GM19193 (cell line): ENCODE measurements around the gene WDFY4.

Experiments
- POLR2A ChIP-seq: IDR thresholded peaks from 4 replicates; pipeline ENCODE4 v1.6.1; 2011; ENCODE audit not compliant: insufficient read depth, insufficient read length; ENCODE audit errors: extremely low read depth

WDFY4 gene

GRCh38 chr10:48789486-48790456, 105.1 kb downstream of the WDFY4 start:
- no peak for TF ChIP-seq POLR2A

DNA sequence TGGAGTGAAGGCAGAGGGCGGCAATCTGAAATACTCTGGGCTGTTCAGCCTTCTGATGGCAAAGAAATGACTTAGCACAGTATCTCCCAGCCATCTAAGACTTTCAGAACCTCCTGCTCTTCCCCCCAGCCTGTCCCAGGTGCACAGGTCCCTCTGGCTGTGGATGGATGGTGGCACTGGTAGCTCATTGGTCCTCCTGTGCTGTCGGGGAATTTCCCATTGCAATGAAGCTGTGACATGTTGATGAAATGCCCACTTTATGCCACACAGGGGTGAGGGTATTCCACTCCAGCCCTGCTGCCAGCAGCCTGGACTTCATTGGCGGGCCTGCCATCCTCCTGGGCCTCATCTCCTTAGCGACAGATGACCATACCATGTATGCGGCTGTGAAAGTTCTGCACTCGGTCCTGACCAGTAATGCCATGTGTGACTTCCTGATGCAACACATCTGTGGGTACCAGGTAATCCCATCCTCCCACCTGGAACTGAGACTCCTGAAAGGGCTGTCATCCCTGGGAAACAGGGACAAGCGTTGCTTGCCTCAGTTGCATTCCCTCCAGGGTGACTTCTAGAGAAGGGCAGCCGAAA, 105.9 kb downstream of the WDFY4 start:
- TF ChIP-seq POLR2A = no peak

DNA sequence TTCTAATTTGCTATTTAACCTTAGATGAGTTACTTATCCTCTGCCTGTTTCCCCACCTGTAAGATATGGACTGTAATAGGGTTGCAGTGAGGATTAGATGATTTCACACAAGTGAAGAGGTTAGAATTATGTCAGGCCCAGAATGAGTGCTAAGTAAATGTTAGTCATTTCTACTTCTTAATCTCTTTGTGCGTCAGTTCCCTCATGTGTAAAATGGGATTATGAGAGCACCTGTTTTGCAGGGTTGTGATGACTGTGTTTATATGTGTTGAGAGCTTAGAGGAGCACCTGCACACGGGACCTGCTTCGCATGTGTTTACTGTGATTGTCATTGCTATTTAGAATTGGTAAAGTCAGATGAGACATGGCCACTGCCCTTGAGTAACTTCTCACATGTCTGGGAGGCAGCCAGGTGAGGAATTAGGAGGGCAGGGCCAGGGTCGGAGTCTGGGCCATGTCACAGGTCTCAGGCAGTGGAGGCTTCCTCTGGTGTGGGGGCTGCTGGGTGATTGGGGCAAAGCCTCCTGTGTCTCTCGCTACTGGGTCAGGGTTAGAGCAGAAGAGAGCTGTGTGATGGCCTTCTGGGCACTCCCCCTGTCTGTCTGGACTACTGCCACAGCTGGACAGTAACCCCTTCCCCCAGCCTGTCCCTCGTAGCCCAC, 106.7 kb downstream of the WDFY4 start:
- TF ChIP-seq POLR2A = no peak

GRCh38 chr10:48792121-48792520, 107.4 kb downstream of the WDFY4 start:
- TF ChIP-seq POLR2A = no peak

GRCh38 chr10:48792687-48793096, 108.0 kb downstream of the WDFY4 start:
- no peak for TF ChIP-seq POLR2A

DNA sequence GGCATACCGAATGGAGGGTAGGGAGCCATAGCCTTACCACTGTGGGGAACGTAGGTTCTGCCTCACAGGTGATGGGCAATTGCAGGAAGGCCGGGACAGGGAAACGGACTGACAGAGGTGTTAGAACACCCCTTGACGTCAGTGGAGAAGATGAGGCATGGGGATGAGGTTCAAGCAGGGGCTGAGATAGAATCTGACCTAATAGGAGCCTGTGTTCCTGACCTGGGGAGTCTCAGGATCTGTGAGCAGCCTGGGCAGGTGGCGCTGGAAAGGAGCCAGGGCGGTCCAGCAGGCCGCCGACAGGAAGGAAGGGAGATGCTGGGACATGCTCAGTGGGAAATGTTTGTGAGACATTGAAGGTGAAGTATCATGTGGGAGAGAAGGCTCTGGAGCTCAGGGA, 109.4 kb downstream of the WDFY4 start:
- TF ChIP-seq POLR2A = no peak

DNA sequence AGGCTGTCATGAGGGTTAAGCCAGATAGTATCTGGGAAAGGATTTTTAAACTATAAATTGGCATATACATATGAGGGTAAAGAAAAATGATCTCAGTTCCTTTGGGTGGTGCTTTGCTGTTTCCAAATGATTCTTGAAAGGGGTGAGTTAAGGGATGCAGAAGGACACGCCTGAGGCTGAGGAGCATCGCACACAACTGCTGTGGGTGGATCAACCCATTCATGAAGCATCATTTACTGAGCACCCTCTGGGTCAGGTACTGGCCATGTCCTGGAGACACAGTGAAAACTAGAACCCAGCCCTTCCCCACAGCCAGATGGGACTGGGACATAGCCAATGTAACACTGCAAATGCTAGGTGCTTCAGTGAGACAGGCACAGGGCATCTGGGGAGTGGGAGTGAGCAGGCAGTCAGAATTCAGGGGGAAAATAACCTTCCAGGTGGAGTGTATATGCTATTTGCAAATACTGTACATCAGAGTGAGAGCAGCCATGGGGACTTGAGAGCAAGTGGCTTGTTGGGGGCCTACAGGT, 112.1 kb downstream of the WDFY4 start:
- no peak for TF ChIP-seq POLR2A

DNA sequence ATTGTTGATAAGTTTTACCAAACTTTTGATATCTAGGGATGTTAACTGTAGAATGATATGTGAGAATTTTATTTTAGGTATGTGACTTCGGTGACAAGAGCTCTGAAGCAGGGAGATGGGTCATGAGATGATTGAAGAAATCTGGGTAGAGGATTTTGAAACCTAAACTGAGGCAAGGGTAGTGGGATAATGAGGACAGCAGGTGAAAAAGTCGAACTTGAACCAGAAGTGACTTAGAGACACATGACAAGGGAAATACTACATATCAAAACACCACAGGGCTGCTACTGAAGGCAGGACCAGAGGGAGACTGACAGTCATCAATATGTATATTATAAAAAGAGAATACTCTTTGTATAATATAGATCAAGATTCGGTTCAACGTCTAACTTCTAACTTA, 113.2 kb downstream of the WDFY4 start:
- no peak for TF ChIP-seq POLR2A

- no peak for TF ChIP-seq POLR2A
Observed at GRCh38 chr10:48798481-48799254, 114.0 kb downstream of the WDFY4 start.

GRCh38 chr10:48799341-48800006, 114.8 kb downstream of the WDFY4 start:
- no peak for TF ChIP-seq POLR2A

DNA sequence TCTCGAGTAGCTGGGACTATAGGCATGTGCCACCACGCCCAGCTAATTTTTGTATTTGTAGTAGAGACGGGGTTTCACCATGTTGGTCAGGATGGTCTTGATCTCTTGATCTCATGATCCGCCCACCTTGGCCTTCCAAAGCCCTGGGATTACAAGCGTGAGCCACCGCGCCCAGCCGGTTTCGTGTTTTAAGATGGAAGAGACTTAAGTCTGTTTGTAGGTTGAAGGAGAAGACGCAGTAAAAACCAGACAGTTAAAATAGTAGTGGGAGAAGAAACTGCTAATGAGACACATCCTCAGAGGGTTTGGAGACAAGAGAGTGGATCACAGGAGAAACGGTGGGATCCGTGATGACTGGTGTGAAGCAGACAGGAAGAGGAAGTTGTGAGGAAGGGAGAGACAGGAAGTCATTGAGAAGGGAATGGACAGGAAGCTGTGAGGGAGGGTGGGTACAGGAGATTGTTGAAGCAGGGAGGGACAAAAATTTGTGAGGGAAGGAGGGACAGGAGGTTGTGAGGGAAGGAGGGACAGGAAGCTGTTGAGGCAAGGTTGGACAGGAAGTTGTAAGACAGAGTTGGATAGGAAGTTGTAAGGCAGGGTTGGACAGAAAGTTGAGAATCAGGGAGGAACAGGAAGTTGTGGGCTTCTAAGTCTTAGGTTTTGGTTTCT, 115.5 kb downstream of the WDFY4 start:
- no peak for TF ChIP-seq POLR2A

DNA sequence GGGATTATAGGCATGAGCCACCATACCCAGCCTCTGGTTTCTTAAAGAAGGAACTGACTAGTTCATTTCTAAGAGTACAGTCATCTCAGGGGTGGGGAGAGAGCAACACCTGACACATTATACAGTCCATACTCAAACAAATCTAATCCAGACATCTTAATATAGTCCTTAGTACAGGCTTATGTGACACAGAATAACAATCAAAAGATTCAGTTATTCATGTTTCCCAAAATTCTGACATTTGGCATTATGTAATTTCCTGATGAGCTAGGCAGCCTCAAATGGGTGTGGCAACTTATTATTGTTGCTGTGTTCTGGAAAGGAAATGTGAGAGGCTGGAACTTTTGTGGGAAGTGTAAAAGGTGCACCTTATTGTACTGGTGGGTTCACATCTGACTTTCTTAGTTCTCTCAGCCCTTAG, 116.3 kb downstream of the WDFY4 start:
- TF ChIP-seq POLR2A = no peak

- TF ChIP-seq POLR2A = no peak
Observed at GRCh38 chr10:48802611-48803071, 118.0 kb downstream of the WDFY4 start.
